Fibroblast of mammary gland (primary cell): ENCODE data around the gene ARID2.

Experiments
- DNase-seq: peaks from one replicate; pipeline ENCODE4 v3.0.0-alpha.2; 2010; ENCODE audit warnings: low read depth
- H3K4me3 ChIP-seq: 2 replicates; pipeline ENCODE4 v1.5.1; 2011; ENCODE audit warnings: low read depth, mild to moderate bottlenecking, low read length, moderate library complexity; ENCODE audit not compliant: control insufficient read depth
- TF ChIP-seq, protein P1 (sequence below): conservative IDR thresholded peaks from 2 replicates; pipeline ENCODE4 v1.5.1; 2011; ENCODE audit warnings: low read depth, low read length, inconsistent platforms; ENCODE audit not compliant: control insufficient read depth, insufficient read depth

The ARID2 gene

DNA sequence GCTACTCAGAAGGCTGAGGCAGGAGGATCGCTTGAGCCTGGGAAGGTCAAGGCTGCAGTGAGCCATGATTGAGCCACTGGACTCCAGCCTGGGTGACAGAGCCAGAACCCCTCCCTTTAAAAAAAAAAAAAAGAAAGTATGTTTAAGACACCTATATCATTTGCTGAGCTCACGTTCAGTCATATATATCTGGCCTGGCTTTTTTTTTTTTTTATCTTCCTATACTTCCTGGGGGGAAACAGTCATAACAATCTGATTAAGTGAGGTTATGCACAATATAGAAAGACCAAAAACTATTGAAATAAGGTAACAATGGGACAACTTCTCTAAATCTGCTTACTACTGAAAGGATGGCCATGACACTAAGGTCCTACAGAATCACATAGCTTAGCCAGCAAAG lies 9.4 kb upstream of the ARID2 start:
- no peak overlapping the region for H3K4me3 ChIP-seq
- DNase-seq = no peak
- TF ChIP-seq, protein P1, sequence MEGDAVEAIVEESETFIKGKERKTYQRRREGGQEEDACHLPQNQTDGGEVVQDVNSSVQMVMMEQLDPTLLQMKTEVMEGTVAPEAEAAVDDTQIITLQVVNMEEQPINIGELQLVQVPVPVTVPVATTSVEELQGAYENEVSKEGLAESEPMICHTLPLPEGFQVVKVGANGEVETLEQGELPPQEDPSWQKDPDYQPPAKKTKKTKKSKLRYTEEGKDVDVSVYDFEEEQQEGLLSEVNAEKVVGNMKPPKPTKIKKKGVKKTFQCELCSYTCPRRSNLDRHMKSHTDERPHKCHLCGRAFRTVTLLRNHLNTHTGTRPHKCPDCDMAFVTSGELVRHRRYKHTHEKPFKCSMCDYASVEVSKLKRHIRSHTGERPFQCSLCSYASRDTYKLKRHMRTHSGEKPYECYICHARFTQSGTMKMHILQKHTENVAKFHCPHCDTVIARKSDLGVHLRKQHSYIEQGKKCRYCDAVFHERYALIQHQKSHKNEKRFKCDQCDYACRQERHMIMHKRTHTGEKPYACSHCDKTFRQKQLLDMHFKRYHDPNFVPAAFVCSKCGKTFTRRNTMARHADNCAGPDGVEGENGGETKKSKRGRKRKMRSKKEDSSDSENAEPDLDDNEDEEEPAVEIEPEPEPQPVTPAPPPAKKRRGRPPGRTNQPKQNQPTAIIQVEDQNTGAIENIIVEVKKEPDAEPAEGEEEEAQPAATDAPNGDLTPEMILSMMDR = no peak

DNA sequence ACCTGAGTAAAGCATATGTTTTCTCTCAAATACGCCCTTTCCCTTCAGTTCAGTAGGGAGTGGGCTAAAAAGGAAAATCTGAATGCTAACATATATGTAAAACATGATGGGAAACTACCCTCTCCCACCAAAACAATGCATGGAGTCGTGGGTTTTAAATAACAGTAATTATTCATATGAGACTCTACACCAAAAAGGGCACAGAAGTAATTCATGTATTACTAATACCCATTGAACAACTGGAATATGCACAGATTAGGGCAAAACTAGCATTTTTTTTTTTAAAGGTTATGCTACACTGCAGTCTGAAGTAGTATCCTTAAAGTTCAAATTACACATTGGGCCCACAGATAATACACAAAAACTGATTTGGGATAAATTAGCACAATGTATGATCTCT lies 8.1 kb upstream of the ARID2 start:
- no peak overlapping the region for H3K4me3 ChIP-seq
- DNase-seq = no peak
- TF ChIP-seq, protein P1 = no peak

DNA sequence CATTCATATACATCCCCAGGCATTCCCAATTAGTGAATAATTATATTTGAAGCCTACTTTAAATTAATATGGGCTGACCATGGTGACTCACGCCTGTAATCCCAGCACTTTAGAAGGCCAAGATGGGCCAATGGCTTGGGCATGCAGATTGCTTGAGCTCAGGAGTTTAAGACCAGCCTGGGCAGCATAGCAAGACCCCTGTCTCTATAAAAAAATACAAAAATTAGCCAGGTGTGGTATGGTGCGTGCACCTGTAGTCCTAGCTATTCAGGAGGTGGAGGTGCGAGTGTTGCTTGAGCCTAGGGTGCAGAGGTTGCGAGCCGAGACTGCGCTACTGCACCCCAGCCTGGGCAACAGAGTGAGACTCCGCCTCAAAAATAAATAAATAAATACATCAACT lies 7.6 kb upstream of the ARID2 start:
- H3K4me3 ChIP-seq = no peak overlapping the region
- TF ChIP-seq, protein P1 = no peak
- no peak for DNase-seq

DNA sequence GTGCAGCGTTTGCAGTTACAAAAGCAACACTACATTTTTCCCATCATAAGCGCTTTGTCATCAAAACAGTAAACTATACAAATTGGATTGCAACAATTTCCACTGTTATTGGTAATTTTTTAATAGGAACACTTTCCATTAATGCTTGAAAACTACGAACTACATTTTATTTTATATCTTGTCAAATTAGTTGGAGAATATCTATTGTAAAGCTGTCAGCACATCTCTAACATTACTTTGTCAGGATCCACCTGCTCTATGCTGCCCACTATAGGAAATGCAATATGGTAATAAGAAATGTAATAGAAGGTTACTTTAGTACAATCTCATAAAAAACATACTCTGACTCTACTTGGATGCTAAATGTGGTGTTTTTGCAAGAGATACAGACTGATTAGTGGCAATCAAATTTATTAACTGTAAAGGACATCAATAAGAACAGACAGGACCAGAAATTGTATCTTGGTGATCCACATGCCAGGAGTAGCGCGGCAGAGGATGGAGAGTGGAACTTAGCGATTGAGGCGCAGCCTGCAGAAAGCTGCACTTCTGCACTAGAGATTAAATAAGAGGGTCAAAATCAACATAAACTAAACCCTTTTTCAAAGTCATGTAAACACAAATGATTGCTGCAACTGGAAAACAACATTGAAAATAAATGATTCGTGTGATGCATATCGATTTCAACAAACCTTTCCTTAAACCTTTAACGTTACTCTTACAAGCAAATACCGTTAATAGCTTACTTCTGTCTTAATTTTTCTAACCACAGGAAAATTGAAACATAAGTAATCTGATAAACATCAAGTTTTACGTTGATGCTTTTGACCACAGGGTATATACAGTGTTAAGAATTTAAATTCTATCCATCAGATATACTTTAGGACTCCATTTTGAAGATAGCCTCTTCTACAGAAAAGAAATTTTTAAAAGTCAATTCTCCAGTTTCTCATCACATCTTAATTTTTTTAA lies 3.6 kb upstream of the ARID2 start:
- H3K4me3 ChIP-seq = peak overlapping the region; percentile 91
- TF ChIP-seq, protein P1 = peak; percentile 81
- DNase-seq = peak; percentile 53

DNA sequence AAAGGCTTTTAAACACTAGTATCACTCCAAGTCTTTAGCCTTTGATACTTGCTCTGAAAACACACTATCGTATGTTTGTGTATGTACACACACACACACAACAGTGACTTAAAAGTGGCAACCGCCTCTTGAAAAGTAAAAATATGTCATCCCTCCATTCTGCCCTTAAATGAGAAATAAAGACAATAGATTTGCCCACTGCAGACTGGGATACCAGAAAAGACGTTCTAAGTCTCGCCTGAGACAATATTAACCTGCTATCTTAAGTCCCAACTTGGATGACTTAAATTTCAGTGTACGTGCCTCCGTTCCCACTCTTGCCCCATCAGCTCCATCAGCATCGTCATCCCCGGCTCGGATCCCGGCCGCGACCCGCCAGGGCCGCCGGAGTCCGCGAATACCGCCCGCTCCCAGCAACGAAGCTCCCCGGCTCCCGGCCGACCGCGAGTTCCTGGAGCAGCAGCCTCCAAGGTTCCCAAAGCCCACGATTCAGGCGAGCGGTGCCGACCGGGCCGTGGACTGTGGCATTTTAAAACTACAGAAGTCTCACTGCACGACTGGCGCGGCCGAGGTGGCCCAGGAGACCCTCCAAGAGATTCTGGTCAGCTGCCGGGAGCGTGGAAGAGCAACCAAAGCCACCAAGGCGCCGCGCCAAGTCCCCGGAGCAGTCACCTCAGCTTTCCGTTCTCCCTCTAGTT lies 2.8 kb upstream of the ARID2 start:
- H3K4me3 ChIP-seq = peak overlapping the region; percentile 91
- DNase-seq = peak; percentile 31

DNA sequence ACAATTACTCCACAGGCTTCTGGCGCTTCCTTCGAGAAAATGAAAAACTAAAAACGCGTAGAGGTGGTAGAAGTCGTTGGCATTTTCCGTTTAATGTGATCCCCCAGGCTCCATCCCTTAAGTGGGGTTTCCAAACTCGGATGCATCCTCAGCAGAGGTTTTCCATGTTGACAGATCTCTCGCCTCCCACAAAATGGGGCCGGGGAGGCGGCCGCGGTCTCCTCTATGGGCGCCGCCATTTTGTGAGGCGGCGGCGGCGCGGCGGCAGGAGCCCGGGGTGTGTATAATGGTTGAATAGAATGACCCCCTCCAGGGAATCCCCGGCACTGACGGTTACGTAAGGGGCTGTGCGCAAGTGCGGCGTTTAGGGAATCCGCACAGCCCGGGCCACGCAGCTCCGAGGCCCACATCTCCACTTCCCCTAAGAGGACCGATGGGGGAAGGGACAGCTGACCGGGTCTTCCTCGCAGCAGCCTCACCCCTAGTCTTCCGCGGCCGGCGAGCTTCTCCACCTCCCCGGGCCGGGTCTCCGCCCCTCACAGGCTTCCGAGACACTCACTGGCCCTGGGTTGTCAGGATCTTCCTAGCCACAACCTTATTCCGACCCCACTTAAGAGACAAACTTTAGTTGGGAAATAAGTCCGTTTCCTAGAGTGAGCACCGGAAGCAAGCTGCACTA lies 2.1 kb upstream of the ARID2 start:
- TF ChIP-seq, protein P1 = no peak

More for the DNA sequence above, 2.8 kb upstream of the ARID2 start:
- TF ChIP-seq, protein P1 = no peak

More for the DNA sequence above, 2.1 kb upstream of the ARID2 start:
- H3K4me3 ChIP-seq = peak overlapping the region; percentile 91
- peak; percentile 96 for DNase-seq
